Measurements from ENCODE around the gene OPCML.

OPCML gene

DNA sequence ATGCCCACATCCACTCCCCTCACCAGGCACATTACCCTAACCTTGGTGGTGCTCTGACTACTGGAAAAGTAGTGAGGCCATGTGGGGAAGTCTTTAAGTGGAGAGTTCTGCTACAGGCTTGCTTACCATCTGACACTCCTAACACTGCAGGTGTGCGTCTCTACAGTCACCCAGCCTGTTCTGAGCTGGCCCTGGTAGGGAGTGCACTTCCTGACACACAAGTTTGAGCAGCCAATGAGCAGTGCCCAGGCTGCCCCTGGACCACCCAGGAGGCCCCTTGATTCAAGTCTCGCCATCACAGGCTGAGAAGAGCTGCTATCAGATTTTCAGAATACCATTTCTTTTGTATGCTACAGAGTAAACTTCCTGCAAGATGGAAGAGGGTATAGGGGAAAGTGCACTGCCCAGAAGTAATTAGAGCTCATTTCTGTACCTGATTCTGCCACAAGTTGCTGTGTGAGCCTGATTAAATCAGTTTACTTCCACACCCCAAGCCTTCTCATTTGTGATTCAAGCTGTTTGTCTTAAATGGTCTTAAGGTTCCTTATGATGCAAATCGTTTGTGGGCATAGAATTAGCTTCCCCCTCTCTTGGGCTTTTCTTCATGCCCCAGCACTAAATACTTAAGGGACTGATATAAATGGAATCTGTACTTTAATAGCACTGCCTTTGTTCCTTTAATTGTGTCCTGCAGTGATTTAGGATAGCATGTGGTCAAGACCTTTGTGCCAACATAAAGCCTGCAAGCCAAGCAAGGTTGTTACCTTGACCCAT lies 22.2 kb downstream of the OPCML start:
- no peak for DNase-seq (ENCODE audit: extremely low spot score)
- POLR2A ChIA-PET = no interaction called here
- CTCF ChIA-PET = no interaction called here
- TF ChIP-seq, protein P1, sequence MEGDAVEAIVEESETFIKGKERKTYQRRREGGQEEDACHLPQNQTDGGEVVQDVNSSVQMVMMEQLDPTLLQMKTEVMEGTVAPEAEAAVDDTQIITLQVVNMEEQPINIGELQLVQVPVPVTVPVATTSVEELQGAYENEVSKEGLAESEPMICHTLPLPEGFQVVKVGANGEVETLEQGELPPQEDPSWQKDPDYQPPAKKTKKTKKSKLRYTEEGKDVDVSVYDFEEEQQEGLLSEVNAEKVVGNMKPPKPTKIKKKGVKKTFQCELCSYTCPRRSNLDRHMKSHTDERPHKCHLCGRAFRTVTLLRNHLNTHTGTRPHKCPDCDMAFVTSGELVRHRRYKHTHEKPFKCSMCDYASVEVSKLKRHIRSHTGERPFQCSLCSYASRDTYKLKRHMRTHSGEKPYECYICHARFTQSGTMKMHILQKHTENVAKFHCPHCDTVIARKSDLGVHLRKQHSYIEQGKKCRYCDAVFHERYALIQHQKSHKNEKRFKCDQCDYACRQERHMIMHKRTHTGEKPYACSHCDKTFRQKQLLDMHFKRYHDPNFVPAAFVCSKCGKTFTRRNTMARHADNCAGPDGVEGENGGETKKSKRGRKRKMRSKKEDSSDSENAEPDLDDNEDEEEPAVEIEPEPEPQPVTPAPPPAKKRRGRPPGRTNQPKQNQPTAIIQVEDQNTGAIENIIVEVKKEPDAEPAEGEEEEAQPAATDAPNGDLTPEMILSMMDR (IDR thresholded peaks at IDR 0.05; ENCODE audit: control extremely low read depth, extremely low read depth, low read depth, missing control alignments) = no peak

DNA sequence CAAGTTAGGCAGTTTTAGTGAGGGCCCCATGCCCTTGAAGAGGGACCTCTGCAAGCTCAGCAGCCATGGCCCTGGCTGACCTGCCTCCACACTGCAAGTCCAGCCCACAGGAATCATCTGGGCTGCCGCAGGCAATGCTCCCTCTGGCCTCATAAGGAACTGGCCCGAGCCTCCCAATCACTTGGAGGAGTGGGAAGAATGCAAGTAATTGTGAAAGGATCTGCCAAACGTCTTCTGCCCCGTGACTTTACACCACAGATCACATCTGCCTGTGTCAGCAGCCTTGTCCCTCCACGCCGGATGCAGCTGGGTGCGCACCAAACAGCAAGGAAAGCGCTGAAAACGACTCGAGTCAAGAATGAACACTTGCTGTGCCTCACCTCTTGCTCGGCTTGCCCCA lies 23.8 kb downstream of the OPCML start:
- ChIA-PET POLR2A (no interaction called here), CTCF (no interaction called here)
- no peak for DNase-seq (ENCODE audit: extremely low spot score)
- TF ChIP-seq, protein P1 (IDR thresholded peaks at IDR 0.05; ENCODE audit: control extremely low read depth, extremely low read depth, low read depth, missing control alignments) = no peak

DNA sequence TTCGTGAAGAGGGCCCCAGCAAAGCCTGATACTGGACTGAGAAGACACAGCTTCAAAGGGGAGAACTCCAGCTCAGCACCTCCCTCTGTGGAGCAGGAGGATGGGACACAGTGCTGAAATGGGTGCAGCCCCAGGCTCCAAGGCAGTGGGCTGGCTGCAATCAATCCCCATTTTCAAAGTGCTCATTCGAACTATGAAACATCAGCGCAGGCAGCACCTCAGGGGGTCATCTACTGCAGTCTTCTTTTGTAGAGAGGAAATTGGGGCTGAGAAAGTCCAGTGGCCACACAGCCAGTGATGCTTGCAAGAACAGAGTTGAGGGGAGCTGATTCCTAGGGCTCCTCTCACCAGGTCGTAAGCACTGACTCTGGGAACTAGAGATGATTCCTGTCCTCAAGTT lies 25.1 kb downstream of the OPCML start:
- TF ChIP-seq, protein P1 (IDR thresholded peaks at IDR 0.05; ENCODE audit: control extremely low read depth, extremely low read depth, low read depth, missing control alignments) = no peak
- no peak for DNase-seq (ENCODE audit: extremely low spot score)
- POLR2A ChIA-PET = no interaction called here
- CTCF ChIA-PET = no interaction called here

DNA sequence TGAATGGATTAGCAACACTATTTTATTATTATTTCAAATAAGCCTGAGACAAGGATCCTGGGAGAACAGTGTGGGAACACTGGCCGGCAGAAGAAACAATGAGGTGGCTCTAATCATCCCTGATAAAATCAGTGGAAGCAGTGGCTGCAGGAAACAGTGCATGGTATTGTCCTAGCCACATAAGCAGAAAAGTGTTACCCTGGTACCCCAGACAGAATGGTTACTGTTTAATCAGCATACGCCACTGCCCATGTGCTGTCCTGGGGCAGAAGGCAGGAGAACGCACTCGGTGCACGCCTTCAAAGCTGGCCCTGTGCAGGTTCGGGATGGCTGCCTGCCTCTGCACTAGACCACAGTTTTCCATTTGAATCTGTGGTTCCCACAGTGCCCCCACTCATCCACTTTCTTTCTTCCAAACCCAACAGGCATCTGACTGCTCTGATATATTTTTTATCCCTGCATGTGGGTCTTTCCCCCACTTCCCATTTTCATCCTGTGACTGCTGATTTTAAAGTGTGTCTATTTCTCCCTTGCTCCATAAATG lies 25.7 kb downstream of the OPCML start:
- DNase-seq (ENCODE audit: extremely low spot score) = no peak
- TF ChIP-seq, protein P1 (IDR thresholded peaks at IDR 0.05; ENCODE audit: control extremely low read depth, extremely low read depth, low read depth, missing control alignments) = no peak
- POLR2A ChIA-PET = no interaction called here
- CTCF ChIA-PET = no interaction called here

DNA sequence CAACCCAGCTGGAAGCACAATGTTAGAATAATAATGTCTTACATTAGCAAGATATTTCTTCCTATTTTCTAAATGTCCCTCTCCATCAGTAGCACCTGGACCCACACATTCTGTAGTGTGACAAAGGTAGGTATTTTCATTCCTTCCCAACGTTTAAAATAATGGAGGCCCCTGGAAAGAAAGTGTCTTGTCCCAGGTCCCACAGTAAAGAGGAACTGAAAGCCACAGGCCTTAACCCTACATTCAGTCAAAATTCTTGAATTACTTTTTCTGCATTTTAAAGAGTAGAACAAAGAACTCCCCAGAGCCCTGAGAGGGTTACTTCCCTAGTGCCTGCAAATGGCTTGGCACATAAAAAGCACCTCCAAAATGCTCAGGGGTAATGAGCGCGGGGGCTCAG lies 26.3 kb downstream of the OPCML start:
- CTCF ChIA-PET = no interaction called here
- peak; percentile 33 for DNase-seq (ENCODE audit: extremely low spot score)
- TF ChIP-seq, protein P1 (IDR thresholded peaks at IDR 0.05; ENCODE audit: control extremely low read depth, extremely low read depth, low read depth, missing control alignments) = no peak
- POLR2A ChIA-PET = no interaction called here

DNA sequence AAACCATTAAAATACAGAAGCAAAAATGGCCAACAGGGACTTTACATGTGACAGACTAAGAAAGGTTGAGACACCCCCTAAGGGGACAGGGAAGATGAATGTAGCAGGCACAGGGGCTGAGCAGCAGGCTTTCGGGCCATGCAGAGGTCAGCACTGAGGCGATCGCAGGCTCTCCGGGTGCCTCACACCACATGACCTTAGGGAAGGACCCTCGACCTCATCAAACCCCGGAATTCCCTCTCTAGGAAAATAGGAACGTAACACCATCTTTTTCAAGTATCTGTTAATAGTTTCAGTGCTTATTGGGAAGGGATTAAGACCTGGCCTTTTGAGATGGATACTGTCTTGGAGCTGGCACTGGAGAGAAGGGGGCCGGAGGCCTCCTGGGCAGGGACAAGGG lies 27.4 kb downstream of the OPCML start:
- no peak for DNase-seq (ENCODE audit: extremely low spot score)
- POLR2A ChIA-PET = no interaction called here
- CTCF ChIA-PET = no interaction called here
- TF ChIP-seq, protein P1 (IDR thresholded peaks at IDR 0.05; ENCODE audit: control extremely low read depth, extremely low read depth, low read depth, missing control alignments) = no peak
